ENCODE measurements around the gene DNAH2.
"Not testable (repeated sequence)": the region's sequence is repeated elsewhere in the genome, so short reads cannot be mapped to it uniquely, and the experiment has no call there.

The DNAH2 gene

GRCh38 chr17:7781429-7781828 is 63.9 kb downstream of the DNAH2 start:
- no peak for DNase-seq

GRCh38 chr17:7782240-7782639 is 64.7 kb downstream of the DNAH2 start:
- no peak for DNase-seq

- no peak for DNase-seq
Measured at GRCh38 chr17:7786866-7787265, 69.3 kb downstream of the DNAH2 start.

DNA sequence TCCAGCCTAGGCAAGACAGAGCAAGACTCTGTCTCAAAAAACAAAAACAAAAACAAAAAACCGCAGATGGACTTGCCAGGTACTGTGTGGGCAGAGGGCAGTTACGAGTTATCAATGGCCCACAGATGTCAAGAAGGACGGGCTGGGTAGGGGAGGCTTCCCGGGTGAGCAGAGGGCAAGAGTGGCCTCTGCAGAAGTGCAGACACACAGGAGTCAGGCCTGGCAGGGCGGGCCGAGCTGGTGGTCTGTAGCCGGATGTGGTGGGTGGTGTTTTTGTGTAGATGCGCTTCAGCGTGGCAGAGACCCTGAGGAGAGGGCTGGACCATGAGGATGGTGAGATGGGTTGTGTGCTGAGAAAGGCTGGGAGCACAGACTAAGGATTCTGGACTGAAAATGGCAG is 71.6 kb downstream of the DNAH2 start:
- DNase-seq = no peak

- no peak for DNase-seq
Measured at GRCh38 chr17:7790150-7790549, 72.6 kb downstream of the DNAH2 start.

GRCh38 chr17:7792611-7793010 is 75.1 kb downstream of the DNAH2 start:
- DNase-seq = no peak

DNA sequence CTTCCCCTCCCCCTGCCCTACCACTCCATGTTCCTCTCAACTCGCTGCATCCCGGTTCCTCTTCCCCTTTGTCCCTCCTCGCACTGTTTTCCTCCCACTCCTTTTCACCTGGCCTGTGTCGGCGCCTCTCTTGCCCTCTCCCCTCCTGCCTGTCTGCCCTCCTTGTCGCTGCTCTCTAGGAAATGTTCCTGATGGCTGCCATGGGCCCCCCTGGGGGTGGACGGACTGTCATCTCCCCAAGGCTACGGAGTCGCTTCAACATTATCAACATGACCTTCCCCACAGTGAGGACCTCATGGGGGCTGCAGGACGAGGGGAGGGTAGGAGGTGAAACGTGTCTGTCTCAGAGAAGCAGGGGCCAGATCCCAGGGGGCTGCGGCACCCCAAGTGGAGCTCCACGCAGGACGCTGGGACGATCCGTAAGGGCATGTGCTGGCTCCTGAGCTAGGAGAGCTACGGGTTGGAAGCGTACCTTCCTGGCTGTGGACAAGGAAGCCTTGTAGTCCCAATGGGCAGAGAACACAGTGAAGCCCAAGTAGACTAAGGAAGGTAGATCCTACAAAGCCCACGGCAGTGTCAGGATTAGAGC is 76.6 kb downstream of the DNAH2 start:
- no peak for DNase-seq

GRCh38 chr17:7797976-7798375 is 80.4 kb downstream of the DNAH2 start:
- DNase-seq = no peak

DNA sequence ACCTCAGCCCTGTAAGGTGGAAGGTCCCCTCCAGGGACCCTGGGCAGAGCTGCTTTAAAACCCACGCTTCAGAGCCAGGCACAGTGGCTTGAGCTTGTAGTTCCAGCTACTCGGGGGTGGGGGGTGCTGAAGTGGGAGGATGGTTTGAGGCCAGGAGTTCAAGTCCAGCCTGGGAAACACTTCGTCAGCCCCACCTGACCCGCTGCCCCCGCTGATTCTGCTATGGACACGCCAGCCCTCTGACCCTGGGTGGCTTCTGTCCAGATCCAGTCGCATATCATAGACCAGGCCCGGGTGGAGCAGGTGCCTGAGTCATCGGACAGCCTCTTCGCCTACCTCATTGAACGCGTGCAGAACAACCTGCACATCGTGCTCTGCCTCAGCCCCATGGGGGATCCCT is 81.3 kb downstream of the DNAH2 start:
- no peak for DNase-seq

GRCh38 chr17:7803981-7804380 is 86.4 kb downstream of the DNAH2 start:
- DNase-seq = no peak

DNA sequence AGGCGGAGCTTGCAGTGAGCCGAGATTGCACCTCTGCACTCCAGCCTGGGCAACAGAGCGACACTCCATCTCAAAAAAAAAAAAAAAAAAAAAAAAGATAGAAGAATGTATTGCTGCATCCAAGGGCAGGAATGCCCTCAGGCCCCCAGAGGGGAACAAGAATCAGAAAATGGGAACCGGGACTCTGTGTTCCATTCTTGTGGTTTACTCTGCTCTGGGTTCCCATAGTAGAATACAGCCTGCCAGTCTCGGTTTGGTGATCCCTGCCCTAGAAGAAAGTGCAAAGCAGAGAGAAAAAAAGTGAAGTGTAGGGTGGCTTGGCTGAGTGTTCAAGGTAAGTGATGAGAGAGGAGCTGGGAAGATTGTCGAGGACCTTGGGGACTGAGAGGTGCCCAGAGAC is 89.0 kb downstream of the DNAH2 start:
- DNase-seq = no peak

- no peak for DNase-seq
Measured at GRCh38 chr17:7807206-7807605, 89.7 kb downstream of the DNAH2 start.

- no peak for DNase-seq
Measured at GRCh38 chr17:7809086-7809790, 91.7 kb downstream of the DNAH2 start.

- DNase-seq = not testable (repeated sequence)
Measured at GRCh38 chr17:7809791-7810343, 92.3 kb downstream of the DNAH2 start.

GRCh38 chr17:7811251-7811650 is 93.7 kb downstream of the DNAH2 start:
- DNase-seq = no peak

- DNase-seq = no peak
Measured at GRCh38 chr17:7814969-7815368, 97.4 kb downstream of the DNAH2 start.

- no peak for DNase-seq
Measured at GRCh38 chr17:7816926-7817642, 99.5 kb downstream of the DNAH2 start.

DNA sequence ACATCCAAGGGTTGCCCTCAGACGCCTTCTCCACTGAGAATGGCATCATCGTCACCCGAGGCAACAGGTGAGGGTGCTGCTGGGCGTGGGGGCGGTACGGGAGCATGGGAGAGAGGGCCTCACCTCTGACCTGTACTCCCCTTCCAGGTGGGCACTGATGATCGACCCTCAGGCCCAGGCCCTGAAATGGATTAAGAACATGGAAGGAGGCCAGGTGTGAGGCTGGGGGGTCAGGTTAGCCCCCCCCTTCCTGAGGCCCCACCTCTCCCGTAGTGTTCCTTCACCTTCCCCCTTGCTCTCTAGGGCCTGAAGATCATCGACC is 100.1 kb downstream of the DNAH2 start:
- DNase-seq = no peak

- DNase-seq = no peak
Measured at GRCh38 chr17:7818026-7818425, 100.5 kb downstream of the DNAH2 start.

DNA sequence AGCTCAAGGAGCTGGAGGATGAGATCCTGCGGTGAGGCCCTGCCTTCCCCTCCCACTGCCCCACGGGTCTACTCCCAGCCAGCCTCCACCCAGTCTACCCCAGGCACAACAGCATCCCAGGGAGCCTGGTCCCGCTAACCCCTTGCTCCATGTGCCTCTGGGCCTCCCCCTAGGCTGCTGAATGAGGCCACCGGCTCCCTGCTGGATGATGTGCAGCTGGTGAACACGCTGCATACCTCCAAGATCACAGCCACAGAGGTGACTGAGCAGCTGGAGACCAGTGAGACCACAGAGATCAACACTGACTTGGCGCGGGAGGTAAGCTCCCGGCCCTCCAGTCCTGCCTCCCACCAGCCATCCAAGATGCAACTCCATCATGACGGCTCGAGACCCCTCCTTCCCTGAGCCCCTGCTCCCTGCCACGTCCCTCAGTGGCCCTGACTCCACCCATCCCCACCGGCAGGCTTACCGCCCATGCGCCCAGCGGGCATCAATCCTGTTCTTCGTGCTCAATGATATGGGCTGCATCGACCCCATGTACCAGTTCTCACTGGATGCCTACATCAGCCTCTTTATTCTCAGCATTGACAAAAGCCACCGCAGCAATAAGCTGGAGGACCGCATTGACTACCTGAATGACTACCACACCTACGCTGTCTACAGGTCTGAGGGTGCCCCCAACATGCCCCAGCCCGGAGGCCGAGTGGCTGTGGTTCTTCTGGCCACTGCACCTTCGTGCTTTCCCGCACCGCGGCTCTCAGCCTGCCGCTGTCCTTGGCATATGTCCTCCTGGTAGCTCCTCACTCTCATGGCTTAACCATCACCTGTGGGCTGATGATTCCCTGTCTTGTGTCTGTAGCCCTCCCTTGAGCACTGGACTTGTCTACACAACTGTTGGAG is 101.5 kb downstream of the DNAH2 start:
- DNase-seq = no peak

DNA sequence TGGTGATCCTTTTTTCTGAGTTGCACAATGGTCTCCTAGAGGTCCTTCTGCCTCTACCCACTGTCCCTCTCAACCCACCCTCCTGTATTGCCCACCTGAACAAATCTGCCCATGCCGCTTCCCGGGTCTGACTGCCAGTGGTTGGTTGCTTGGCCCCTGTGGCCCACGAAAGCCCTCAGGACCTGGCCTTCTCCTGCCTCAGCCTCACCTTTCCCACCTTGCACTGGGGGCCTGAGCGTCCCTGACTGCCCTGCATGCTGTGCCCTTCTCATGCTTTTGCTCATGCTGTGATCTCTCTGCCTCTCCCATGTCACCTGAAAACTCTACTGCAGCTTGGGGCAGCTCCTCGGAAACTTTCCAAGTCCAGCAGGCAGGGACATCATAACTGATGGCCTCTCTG is 102.7 kb downstream of the DNAH2 start:
- DNase-seq = no peak

DNA sequence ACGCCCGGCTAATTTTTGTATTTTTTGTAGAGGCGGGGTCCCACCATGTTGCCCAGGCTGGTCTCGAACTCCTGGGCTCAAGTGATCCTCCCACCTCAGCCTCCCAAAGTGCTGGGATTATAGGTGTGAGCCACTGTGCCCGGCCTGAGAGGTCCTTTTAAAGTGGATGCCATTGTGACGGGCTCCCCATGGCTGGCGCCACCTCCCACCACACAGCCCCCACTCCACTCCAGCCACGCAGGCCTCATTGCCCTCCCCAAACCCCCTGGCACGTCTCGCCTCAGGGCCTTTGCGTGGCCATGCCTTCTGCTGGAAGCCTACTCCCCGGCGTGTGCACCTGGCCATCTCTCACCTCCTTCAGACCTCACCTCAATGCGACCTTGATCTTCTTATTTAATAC is 104.6 kb downstream of the DNAH2 start:
- DNase-seq = no peak

GRCh38 chr17:7823581-7824001 is 106.0 kb downstream of the DNAH2 start:
- no peak for DNase-seq

Measured in activated naive CD4-positive, alpha-beta T cell treated with anti-CD3 and anti-CD28 coated beads, Interleukin-2, amount 50 U/mL, for 16 hours (primary cell).